ENCODE results near the gene TMEM132D. TPM values are rescaled to one million over a fixed set of nuclear protein-coding genes. Genes with fewer than 3 reads are reported as not detected.

Gene TMEM132D
- total RNA-seq, 4 donors from 2014 or later = 0.17 TPM; not detected in 3

GRCh38 chr12:129696405-129696804, 207.4 kb downstream of the TMEM132D start:
- intact Hi-C loops (cut with DNase I) = no loop called here
- 23% methylated on average over 5 of the region's 5 CpGs for WGBS
- no peak overlapping the region for H3K27ac ChIP-seq (replicated peaks in 1 of 4)
- no peaks in the 10 kb centered on the region for H3K36me3 ChIP-seq
- peaks cover 0 to 7% (median 7%) of the 10 kb centered on the region in 4 donors for H3K4me1 ChIP-seq
- H3K4me3 ChIP-seq = no peak overlapping the region
- peak; percentile 82 for DNase-seq (ENCODE audit: extremely low spot score)
- TF ChIP-seq POLR2A (IDR thresholded peaks at IDR 0.05; ENCODE audit: low read depth) (no peak), POLR2AphosphoS5 (IDR thresholded peaks at IDR 0.05) (no peak), CTCF (IDR thresholded peaks at IDR 0.05) (no peak), EP300 (IDR thresholded peaks at IDR 0.05) (no peak)
- H3K9me3 ChIP-seq = no peaks in the 10 kb centered on the region
- no peaks in the 10 kb centered on the region for H3K27me3 ChIP-seq

GRCh38 chr12:129693731-129694130, 210.1 kb downstream of the TMEM132D start:
- Histone ChIP-seq H3K36me3 (no peaks in the 10 kb centered on the region), H3K27me3 (no peaks in the 10 kb centered on the region), H3K9me3 (no peaks in the 10 kb centered on the region), H3K4me3 (no peak overlapping the region), H3K4me1 (peaks cover 0 to 7% (median 7%) of the 10 kb centered on the region in 4 donors), H3K27ac (replicated peaks in 1 of 4) (no peak overlapping the region)
- TF ChIP-seq POLR2A (IDR thresholded peaks at IDR 0.05; ENCODE audit: low read depth) = no peak
- no peak for TF ChIP-seq POLR2AphosphoS5 (IDR thresholded peaks at IDR 0.05)
- no peak for TF ChIP-seq EP300 (IDR thresholded peaks at IDR 0.05)
- no peak for TF ChIP-seq CTCF (IDR thresholded peaks at IDR 0.05)
- 89% methylated on average over 8 of the region's 8 CpGs for WGBS
- no peak for DNase-seq (ENCODE audit: extremely low spot score)
- intact Hi-C loops (cut with DNase I) = no loop called here

GRCh38 chr12:129687731-129688130, 216.1 kb downstream of the TMEM132D start:
- Histone ChIP-seq H3K36me3 (no peaks in the 10 kb centered on the region), H3K9me3 (peaks cover 0 to 15% (median 9%) of the 10 kb centered on the region in 4 donors), H3K4me1 (no peaks in the 10 kb centered on the region), H3K4me3 (no peak overlapping the region), H3K27me3 (no peaks in the 10 kb centered on the region), H3K27ac (replicated peaks in 1 of 4) (no peak overlapping the region)
- DNase-seq (ENCODE audit: extremely low spot score) = no peak
- TF ChIP-seq CTCF (IDR thresholded peaks at IDR 0.05) (no peak), EP300 (IDR thresholded peaks at IDR 0.05) (no peak), POLR2AphosphoS5 (IDR thresholded peaks at IDR 0.05) (no peak), POLR2A (IDR thresholded peaks at IDR 0.05; ENCODE audit: low read depth) (no peak)
- intact Hi-C loops (cut with DNase I) = no loop called here

GRCh38 chr12:129681830-129682229, 222.0 kb downstream of the TMEM132D start:
- TF ChIP-seq CTCF (IDR thresholded peaks at IDR 0.05) (no peak), POLR2A (IDR thresholded peaks at IDR 0.05; ENCODE audit: low read depth) (no peak), POLR2AphosphoS5 (IDR thresholded peaks at IDR 0.05) (no peak), EP300 (IDR thresholded peaks at IDR 0.05) (no peak)
- H3K9me3 ChIP-seq = peaks cover 0 to 30% (median 23%) of the 10 kb centered on the region in 4 donors
- 77% methylated on average over 2 of the region's 2 CpGs for WGBS

GRCh38 chr12:129681151-129681550, 222.7 kb downstream of the TMEM132D start:
- WGBS = 100% methylated on average over 1 of the region's 1 CpG
- no peaks in the 10 kb centered on the region for H3K27me3 ChIP-seq
- H3K4me1 ChIP-seq = no peaks in the 10 kb centered on the region
- intact Hi-C loops (cut with DNase I) = no loop called here
- no peak overlapping the region for H3K4me3 ChIP-seq
- TF ChIP-seq CTCF (IDR thresholded peaks at IDR 0.05) (no peak), POLR2AphosphoS5 (IDR thresholded peaks at IDR 0.05) (no peak), POLR2A (IDR thresholded peaks at IDR 0.05; ENCODE audit: low read depth) (no peak), EP300 (IDR thresholded peaks at IDR 0.05) (no peak)
- H3K9me3 ChIP-seq = peaks cover 0 to 30% (median 23%) of the 10 kb centered on the region in 4 donors
- H3K27ac ChIP-seq (replicated peaks in 1 of 4) = no peak overlapping the region
- DNase-seq (ENCODE audit: extremely low spot score) = peak; percentile 75
- no peaks in the 10 kb centered on the region for H3K36me3 ChIP-seq

More at GRCh38 chr12:129681830-129682229, 222.0 kb downstream of the TMEM132D start:
- no peaks in the 10 kb centered on the region for H3K4me1 ChIP-seq
- no peak overlapping the region for H3K4me3 ChIP-seq
- H3K36me3 ChIP-seq = no peaks in the 10 kb centered on the region
- no peak for DNase-seq (ENCODE audit: extremely low spot score)
- H3K27ac ChIP-seq (replicated peaks in 1 of 4) = no peak overlapping the region
- intact Hi-C loops (cut with DNase I) = no loop called here
- H3K27me3 ChIP-seq = no peaks in the 10 kb centered on the region
